Measurements from ENCODE around the gene STXBP1. TPM values are rescaled to one million over a fixed set of nuclear protein-coding genes. Genes with fewer than 3 reads are reported as not detected.

STXBP1 gene
- total and polyA plus RNA-seq, 2 of the 13 experiments (the other 11 are each of a cell fraction or from before 2014, with no cell fraction given) = 2.9 TPM

DNA sequence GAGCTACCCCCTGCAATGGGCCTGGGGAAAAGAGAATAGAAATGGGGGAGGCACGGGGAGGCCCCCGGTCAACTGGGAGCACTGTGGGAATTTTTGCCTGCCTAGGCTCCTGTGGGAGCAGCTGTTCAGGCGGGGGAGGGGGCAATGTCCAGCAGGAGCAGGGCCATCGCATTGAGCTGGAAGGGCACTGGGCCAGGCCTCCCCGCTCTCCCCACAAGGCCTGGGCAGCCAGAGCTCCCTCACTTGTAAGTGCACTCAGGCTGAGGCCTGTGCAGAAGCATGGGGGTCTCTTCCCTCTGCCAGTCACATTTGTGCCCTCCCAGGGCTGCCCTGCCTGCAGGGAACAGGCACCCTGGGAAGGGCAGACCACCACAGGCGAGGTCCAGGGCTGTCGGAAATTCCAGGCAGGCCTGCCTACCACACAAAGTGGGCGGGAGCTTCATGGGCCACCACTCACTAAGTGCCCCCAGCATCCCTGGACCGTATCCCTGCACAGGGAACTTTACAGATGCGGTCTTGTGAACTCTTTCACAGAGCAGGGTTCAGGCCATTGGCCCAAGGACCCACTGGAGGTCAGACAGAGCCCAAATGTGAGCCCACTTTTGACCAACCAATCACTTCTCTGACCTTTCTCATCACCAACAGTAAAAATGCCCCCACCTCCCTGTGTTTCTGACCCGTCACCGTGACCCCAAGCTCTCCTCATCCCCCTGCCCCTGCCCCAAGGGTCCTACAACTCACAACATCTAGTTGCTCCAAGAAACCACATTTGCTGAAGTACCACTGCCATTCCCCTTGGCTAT is 93.7 kb downstream of the STXBP1 start:
- no peak overlapping the region for H2AFZ ChIP-seq (ENCODE audit: low read length)
- no peak overlapping the region for H3K4me2 ChIP-seq (ENCODE audit: low read depth, low read length)
- peak; percentile 60; the same call in 1 of the 2 replicates for TF ChIP-seq ZNF263 (CRISPR knock-in tag; IDR thresholded peaks at IDR 0.05)
- peak; percentile 14; the same call in 1 of the 2 replicates for TF ChIP-seq ZNF687 (CRISPR knock-in tag; IDR thresholded peaks at IDR 0.05)
- peak; percentile 30; the same call in 1 of the 2 replicates for TF ChIP-seq ZFX (CRISPR knock-in tag; IDR thresholded peaks at IDR 0.05; ENCODE audit: low read depth)
- TF ChIP-seq TFAP4 (IDR thresholded peaks at IDR 0.05; ENCODE audit: borderline replicate concordance, low read depth) = peak; percentile 36; the same call in 1 of the 2 replicates
- TF ChIP-seq GPN1 (CRISPR knock-in tag; IDR thresholded peaks at IDR 0.05; ENCODE audit: borderline replicate concordance) = no peak
- peak overlapping the region in 1 of 3 experiments; percentile 0; a peak in 1 of 6 replicates for H3K4me3 ChIP-seq (replicated peaks in 1 of 3; ENCODE audit: insufficient read depth in 1 of 3, low read depth in 2 of 3, low read length in 3 of 3)
- intact Hi-C loops (cut with micrococcal nuclease; ENCODE audit: unreplicated experiment) = no loop called here
- in situ Hi-C loops (cut with HindIII; ENCODE audit: extremely low pct_ligation_motif_present, low pct_unique_long_range_greater_than_20kb) = no loop called here
- ATAC-seq (peak; percentile 33), FAIRE-seq (no peak), DNase-seq (ENCODE audit: low spot score) (no peak)
- H3K27me3 ChIP-seq (ENCODE audit: control insufficient read depth in 1 of 2, insufficient read depth in 2 of 2, low read length in 2 of 2) = peaks cover 3 to 13% of the 10 kb centered on the region in 2 experiments; a peak in 2 of 5 replicates
- no peak overlapping the region for H3K27ac ChIP-seq (ENCODE audit: extremely low read length, insufficient read depth, low read length)
- POLR2A ChIA-PET = interaction anchor here (0.7 kb wide), 1 partner anchor 23 kb away, joined by 3 read pairs; no protein-coding TSS in a partner anchor
- CTCF ChIA-PET (ENCODE audit: low intra/inter-chr PET ratio, low total read pairs) = interaction anchor here (1.4 kb wide), 1 partner anchor 115 kb away, joined by 3 read pairs; no protein-coding TSS in a partner anchor
- peaks cover 20% of the 10 kb centered on the region for H3K4me1 ChIP-seq (ENCODE audit: insufficient read depth, low read length)
- H3K36me3 ChIP-seq (replicated peaks in 1 of 2; ENCODE audit: control insufficient read depth in 1 of 2, insufficient read depth in 2 of 2, low read length in 2 of 2) = no peaks in the 10 kb centered on the region
- H3K79me2 ChIP-seq (ENCODE audit: insufficient read depth, low read length) = no peaks in the 10 kb centered on the region
- no peak overlapping the region for H3K9ac ChIP-seq (ENCODE audit: insufficient read depth, low read depth, low read length)
- WGBS (ENCODE audit: low lambda C conversion rate) = 26% methylated on average over 6 of the region's 12 CpGs
- no peaks in the 10 kb centered on the region for H3K9me3 ChIP-seq (ENCODE audit: low read length)
- BruUV-seq (replicated peaks) = no TSS peak
- H4K20me1 ChIP-seq (ENCODE audit: insufficient read depth, low read length) = no peaks in the 10 kb centered on the region

Data from HepG2 (cell line).